Iris pigment epithelial cell (primary cell): ENCODE measurements around the gene OR7G3.

Experiments used
- DNase-seq: peaks from one replicate; pipeline ENCODE4 v3.0.0-alpha.2; 2011; ENCODE audit warnings: low read depth

OR7G3 gene

GRCh38 chr19:9107375-9107774 is 19.4 kb downstream of the OR7G3 start, which contains the start of gene OR7G2:
Gene OR7G2, minus strand, starts transcription at chr19:9107475. Its CDS starts 4,232 bp downstream, at chr19:9103243.
- no peak for DNase-seq

GRCh38 chr19:9086761-9087160 is 40.0 kb downstream of the OR7G3 start, which contains the start of gene OR1M1:
Gene OR1M1, plus strand, starts transcription at chr19:9087061. Its CDS starts 6,184 bp downstream, at chr19:9093245.
- no peak for DNase-seq

- DNase-seq = no peak
Measured at GRCh38 chr19:9078651-9079050, 48.1 kb downstream of the OR7G3 start.

GRCh38 chr19:9076901-9077300 is 49.8 kb downstream of the OR7G3 start:
- DNase-seq = no peak
